NCI-H748 (cell line): ENCODE results near the gene CERK.
A peak's percentile ranks its signal among the peaks of the same experiment; 100 is the strongest.

ENCODE experiments used
- DNase-seq: peaks from one replicate; lab custom pipeline; 2025; ENCODE audit not compliant: unreplicated experiment; lab: John Stamatoyannopoulos, UW

Gene CERK

DNA sequence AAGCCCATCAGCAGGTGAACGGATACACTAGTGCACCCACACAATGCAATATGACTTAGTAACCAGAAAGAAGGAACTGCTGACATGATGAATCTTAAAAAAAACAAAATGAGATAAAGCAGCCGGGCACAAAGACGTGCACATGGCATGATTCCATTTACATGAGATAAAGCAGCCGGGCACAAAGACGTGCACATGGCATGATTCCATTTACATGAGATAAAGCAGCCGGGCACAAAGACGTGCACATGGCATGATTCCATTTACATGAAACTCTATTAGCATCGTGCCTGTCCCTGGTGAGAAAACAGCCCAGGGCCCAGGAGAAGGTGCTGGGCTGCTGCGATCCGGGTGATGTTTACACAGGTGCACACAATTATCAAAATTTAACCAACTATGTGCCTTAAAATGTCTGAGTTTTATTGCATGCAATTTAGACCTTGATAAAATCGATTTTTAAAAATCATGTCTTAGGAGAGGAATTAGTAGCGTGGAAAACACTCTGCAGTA is 3.8 kb downstream of the CERK start:
- peak; percentile 83 for DNase-seq

DNA sequence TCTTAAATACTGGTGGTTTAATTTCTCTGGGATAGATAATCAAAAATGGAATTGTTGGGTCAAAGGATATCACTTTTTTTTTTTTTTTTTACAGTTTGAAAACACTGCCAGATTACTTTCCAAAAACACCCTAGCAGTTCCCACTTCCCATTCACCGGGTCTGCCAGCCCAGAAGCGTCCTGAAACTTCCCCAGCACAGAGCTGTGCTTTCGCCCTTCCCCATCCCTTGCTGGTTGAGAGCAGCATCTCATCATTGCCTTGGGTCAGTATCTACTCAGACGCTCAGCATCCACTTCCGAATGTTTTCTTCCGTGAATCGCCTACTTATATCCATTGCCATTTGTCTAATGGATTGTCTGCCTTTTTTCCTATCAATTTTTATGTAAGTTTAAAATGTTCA is 5.5 kb downstream of the CERK start:
- DNase-seq: no peak

DNA sequence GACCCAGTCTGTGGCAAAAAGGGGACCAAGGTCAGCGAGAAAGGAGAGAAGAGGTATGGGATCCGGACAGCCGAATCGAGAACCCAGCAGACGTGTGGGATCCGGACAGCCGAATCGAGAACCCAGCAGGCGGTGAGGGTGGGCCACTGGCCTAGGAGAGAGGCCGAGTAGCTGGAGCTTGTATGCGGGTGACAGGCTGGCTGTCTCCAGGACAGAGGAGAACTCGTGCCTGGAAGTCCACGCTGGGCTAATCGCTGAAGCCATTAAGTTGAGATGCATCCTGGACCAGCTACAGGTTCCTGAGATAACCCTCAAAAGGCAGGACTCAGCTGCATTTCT is 6.0 kb downstream of the CERK start:
- no peak for DNase-seq

DNA sequence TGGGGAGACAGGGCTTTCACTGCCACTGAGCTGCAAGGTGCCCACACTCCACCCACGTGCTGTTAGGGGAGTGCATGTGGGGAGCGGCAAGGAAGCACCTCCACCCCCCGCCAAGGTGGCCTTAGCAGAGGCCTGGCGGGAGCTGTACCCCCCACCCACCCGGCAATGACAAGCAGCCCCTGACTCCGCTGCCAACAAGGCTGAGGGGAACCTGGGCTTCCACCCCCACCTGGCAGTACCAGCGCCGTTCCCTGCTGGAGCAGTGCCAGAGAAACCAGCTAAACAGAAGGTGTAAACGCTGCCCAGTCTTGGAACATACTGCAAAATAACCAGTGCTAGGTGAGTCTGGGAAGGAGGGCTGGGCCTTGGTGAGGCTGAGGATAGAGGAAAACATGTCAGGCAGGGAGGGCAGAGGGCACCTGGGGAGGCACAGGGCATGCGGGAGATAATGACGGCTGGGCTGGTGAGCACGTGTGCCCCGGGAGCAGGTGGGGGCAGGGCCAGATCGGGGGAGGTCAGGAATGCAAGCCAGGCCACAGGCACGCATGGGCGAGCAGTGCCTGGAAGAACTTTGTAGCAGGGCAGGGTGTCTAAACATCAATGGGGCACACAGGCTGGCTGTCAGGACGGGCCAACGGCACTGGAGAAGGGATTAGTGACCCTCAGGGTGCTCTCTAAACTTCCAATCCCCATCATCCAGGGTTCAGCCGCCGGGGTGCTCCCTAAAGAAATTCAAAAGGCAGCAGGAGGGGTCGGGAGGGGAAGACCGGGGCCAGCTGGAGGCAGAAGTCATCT is 6.6 kb downstream of the CERK start:
- peak; percentile 39 for DNase-seq

DNA sequence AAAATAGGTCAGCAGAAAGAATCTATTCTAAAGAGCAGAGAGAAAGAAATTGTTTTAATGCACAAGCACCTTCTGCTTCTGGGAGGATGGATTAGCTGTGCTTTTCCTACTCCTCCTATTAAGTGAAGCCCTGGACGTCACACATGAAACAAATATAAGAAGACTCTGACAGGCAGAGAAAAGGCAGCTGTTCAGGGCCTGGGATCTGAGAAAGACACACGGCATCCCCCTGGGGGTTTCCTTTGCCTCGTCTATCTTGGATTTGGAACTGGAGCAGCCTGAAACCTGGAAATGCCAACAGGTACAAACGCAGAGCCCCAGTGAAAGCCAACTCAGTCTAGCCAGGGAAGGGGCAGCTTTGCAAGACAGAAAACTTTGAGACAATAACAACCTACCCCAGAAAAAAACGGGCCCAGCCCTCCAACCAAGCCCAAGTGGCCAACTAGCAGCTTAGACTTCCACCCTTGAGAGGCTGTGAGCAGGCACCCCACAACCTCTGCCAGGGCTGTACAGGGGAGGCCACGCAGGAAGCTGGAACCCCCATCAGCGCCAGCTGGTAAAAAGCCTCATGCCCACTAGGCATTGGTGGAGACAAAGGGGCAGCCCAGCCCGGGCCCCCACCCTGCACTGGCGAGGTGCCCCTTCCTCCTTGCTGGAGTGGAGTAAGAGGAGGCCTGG is 7.3 kb downstream of the CERK start:
- DNase-seq: no peak

DNA sequence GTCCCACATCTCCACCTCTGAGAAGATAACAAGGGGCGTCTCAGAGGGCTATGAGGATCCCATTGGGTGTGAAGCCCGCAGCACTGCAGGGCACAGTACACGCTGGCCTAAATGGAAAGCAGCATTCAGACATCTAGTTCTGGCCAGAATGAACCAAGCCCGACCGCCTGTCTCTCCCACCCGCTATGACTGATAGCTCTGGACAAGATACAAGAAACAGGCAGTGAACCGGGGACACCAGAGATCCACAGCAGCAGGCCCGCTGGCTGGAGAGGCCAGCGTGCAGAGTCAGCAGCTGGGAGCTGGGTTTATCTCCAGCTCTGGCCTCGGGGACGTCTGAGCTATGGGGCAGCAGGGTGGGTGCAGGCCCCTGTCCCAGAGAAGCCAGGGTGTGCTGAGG is 9.6 kb downstream of the CERK start:
- DNase-seq: no peak

DNA sequence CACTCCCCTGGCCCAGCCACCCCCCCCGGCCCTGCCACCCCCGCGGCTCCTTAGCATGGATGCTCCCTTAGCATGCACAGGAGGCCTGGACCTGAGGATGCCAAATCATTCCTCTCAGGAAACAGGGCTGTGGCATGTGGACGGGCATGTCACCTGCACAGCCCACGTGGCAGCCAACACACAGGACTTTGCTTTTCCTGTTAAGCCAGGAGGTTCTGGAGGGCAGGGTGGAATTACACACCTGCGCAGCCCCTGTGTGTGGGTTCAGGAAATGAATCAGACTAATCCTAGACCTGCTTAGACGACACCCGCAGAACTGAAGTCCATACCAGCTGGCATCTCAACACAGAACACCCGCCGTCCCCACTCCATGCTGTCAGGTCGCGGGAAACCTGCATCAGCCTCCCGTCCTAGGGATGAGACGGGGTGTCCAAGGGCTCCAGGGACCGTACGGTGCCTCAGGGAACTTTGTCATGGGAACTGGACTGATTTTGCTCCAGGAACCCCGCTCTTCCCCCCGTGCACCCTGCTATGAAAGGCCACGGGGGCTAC is 10.2 kb downstream of the CERK start:
- no peak for DNase-seq

DNA sequence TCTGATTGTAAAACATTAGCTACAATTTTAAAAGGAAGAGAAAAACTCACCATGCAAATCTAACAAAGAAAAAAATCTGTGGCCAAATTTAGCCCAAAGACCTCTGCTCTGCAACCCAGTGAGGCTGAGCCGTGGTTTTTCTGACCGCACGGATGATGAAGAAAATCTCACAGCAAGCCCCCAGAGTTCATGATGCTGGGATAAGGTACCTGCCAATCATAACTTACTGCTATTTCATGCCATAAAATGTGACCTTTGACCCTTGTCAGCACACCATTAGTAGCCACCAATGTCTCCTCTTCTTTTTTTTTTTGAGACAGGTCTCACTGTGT is 11.1 kb downstream of the CERK start:
- no peak for DNase-seq

DNA sequence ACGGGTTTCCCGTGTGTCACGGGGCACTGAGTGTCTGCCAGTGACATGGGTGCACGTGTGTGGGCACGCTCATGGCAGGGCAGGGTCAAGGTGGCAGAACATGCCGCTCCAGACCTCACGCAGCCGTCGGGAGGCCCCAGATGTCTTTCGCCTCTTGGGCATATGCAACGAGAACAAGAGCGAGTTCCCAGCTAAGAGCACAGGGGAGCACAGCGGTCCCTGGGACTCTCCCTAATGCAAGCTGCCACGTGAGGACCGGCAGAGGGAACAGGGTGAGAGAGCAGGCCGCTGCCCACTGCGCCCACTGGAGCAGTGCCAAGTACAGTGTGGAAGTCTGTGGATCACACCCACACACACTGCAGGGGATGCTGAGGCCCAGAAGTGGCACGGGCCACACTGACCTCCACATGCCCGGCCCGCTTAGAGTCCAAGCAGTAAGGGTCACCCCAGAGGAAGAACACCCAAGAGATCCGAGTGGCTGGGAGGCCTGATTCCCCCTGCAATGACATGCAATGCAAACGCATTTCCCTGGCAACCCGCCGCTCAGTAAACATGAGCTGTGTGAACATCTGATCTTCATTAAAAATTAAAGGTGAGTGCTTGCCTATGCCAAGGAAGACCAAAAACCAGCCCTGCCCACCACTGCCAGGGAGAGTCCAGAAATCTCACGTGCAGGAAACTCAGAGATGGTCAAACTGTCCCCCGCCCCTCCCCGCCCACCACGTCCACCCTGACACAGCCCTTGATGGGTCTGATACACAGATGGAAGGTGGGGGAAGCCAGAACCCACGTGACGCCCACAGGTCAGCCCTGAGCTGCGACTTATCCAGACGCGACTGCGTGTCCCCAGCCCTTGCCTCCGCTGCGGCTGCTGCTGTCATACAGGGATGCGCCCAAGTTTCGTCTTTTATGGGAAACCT is 11.7 kb downstream of the CERK start:
- DNase-seq: peak; percentile 38

DNA sequence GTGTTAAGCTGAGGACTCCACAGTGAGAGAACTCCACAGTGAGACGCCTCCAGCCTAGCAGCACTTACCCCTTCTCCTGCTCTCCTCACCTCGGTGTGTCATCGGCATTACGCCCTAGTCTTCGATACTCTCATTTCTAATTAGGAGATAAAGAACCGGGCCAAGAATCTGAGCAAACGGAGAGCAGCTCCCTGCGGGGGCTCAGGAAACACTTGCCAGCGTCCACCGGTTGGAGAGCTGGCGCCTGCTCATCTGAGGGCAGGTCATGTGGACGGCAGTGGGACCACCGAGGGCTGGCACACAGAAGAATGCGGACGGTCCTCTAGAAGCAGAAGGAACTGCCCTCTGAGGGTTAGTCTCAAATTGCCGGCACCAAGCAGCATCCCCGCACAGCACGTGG is 13.0 kb downstream of the CERK start:
- no peak for DNase-seq

DNA sequence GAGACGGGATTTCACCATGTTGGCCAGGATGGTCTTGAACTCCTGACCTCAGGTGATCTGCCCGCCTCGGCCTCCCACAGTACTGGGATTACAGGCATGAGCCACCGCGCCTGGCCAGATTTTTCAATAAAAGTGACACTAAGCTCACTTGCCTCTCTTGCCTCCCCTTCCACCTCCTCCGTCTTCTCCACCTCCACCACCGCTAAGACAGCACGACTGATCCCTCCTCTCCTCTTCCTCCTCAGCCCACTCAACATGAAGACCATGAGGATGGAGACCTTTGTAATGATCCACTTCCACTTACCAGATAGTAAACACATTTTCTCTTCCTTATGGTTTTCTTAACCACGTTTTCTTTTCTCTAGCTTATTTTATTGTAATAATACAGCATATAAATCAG is 14.2 kb downstream of the CERK start:
- no peak for DNase-seq

DNA sequence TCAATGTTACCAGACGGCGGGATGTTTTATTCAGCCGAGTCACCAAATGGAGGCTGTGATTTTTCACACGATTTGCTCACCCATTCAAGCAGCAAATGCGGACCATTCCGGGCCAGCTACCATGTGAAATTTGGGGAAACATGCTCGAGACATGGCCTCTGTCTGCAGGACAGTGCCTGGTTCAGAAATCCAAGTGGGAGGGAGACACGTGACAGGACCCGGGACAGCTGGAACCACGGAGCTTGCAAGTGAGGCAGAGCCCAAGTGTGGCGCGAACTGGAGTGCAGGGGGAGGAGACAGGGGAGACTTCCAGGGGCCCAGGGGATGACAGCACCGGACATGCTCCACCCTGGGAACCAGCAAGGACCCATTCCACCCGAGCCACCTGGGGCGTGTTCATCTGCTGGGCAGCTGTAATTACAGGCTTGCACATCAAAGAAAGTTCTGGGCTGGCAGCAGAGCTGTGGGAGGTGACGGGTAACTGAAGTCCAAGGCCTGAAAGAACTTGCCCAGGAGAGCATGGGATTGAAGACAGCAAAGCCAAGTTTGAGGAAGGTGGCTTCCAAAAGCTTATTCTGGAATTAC is 16.5 kb downstream of the CERK start:
- DNase-seq: no peak

DNA sequence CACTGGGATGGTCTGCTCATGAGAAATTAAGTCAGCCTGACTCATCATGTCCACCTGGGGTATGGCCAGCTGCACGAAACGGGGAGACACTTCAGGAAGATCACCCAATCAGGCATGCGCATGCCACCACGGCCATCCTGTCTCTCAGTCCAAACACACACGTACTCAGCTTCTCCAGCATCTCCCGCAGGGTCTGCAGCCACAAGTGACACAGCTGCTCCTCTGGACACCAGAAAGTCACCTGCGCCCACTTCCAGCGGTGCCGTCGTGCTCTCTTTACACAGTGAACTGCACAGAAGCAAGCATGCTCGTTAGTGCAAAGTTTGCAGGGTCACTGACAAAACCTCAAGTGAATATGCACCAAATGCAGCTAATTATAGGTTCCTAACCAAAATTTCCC is 18.1 kb downstream of the CERK start:
- no peak for DNase-seq

DNA sequence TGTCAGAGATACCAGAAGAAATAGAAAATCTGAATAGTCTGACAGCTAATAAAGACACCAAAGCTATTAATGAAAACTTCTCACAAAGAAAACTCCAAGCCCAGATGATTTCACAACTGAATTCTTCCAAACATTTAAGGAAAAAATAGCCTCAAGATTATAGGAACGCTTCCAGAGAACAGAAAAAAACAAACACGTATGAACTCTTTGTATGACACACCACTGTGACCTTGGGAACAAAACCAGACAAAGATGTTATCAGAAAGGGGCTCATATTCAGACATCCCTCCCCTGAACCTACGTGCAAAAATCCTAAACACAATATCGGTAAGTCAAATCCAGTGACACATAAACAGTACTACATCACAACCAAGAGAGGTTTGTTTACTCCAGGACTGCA is 23.5 kb downstream of the CERK start:
- no peak for DNase-seq

DNA sequence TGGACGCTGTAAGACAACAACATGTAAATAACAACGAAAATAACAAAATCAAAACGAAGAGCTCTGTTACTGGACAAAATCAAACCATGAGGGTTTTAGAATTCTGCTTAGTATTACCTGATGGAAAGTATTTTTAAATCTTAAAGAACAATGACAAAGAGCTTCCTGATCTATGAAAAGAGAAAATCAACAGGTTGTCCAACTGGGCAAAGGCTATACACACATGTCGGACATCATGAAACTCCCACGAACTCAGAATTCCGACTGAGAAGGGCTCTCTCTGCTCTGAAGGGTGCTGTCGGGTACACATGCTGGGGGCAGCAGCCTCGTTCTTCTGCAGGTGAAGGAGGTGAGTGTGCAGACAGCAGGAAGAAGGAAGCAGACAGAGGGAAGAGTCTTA is 25.8 kb downstream of the CERK start:
- DNase-seq: no peak

DNA sequence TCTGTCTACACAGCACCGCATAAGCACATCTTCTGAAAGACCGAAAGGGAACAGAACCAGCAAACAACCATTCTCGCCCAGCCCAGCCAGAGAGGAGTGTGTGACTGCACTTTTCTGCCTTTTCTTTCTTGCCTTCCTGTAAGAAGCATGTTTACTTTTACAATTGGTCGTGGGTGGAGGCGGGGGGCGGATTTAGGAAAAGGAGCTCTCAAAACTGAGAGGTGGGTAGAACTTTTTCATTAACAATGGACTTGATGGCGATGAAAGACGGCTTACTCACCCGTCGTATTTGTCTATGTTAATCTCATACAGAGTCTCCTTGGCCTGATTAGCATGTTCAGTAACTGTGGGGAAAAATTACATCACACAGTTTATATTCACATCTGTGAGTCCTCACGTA is 27.2 kb downstream of the CERK start:
- DNase-seq: no peak

DNA sequence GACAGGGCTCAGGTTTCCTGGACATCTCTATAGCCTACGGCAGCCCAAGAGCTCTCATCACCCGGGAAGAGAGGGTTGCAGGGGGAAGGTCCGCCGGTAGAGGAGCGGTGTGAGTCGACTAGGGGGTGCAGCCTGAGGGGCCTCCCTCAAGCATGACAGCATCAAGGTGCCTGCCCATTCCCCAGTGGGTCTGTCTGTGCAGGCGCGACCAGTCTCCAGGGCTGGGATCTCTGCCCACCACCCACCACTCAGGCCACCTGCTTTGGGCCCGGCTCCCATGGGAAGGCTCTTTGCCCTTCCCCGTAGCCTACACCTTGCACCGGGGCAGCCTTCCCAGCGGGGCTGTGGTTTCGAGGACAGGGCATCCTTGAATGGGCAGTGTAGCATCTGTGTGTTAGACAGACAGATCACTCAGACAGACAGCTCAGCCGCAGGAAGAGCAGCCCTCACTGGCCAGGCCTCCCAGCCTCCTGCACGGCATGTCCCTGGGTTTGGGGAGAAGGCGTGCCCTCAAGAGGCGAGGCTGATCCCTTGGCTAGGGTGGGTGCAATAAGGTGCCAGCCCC is 29.2 kb downstream of the CERK start:
- no peak for DNase-seq

DNA sequence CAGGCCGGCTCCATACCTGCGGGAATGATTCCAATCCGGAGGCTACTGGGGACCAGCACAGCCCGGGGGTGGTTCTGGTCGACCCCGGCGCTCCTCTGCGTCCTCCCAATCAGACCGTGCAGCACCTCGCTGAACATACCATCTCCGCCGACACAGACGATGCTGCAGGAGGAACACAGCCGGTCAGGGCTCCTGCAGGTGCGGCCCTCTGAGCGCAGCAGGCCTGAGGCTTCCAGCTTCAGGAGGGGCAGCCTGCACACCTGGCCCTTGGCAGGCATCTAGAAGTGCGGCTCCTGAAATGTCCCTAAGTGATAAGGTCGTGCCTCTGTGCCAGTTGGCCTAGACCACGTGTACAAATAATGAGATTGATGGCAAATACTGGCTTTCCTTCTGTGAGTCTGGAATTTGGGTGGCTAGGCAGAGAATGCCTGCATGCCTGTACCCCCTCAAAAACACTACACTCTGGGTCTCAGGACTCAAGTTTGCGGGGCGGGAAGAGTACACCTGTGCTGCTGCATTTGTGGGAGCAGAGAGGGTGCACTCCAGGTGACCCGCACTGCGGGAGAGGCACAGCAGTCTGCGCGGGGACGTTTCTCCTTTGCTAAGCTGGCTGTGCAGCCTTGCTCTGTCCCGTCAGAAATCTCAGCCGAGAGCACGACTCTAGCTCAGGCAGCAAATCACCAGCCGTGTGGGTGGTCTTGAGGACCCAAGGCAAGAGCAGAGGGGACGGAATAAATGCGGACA is 30.1 kb downstream of the CERK start:
- DNase-seq: no peak

DNA sequence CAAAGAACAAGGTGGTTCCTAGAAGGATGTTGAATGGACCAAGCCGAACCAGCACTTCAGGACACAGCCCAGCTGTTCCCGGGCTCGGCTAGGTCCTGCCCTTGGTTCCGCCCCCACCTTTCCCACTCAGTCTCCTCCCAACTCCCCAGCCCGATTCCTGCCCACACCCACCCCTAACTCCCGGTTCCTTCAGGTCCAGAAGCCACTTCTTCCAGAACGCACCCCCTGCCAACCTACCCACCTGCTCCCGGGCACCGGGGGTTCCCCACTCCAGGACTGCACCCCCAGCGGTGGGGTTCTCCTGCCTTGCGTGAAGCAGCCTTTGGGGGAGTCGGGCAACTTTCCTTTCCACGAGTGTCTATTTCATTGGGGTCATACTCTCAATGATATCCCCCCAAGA is 30.7 kb downstream of the CERK start:
- no peak for DNase-seq

DNA sequence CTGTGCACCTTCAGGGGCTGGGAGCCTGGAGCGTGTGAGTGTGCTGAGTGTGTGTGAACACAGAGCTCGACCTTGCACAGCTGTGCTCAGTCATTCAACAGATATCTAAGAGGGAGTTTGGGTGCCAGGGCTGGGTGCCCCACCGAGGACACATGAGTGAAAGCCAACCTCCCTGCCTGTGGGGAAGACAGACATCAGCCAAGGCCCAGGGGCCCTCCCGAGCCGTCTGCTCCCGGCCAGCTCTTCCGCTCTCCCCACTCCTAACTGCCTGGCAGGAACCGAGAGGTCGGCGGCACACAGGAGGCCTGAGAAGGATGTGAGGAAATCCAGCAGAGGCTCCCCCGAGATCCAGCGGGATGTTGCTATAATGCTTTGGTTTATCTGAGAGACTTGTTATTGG is 32.0 kb downstream of the CERK start:
- no peak for DNase-seq
